ENCODE data around the gene SCRN2.

The SCRN2 gene

GRCh38 chr17:47803751-47804150 is 37.3 kb downstream of the SCRN2 start:
- TF ChIP-seq, protein P1, sequence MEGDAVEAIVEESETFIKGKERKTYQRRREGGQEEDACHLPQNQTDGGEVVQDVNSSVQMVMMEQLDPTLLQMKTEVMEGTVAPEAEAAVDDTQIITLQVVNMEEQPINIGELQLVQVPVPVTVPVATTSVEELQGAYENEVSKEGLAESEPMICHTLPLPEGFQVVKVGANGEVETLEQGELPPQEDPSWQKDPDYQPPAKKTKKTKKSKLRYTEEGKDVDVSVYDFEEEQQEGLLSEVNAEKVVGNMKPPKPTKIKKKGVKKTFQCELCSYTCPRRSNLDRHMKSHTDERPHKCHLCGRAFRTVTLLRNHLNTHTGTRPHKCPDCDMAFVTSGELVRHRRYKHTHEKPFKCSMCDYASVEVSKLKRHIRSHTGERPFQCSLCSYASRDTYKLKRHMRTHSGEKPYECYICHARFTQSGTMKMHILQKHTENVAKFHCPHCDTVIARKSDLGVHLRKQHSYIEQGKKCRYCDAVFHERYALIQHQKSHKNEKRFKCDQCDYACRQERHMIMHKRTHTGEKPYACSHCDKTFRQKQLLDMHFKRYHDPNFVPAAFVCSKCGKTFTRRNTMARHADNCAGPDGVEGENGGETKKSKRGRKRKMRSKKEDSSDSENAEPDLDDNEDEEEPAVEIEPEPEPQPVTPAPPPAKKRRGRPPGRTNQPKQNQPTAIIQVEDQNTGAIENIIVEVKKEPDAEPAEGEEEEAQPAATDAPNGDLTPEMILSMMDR (IDR thresholded peaks at IDR 0.05; ENCODE audit: low read depth, low read length) = no peak
- H3K4me3 ChIP-seq (ENCODE audit: low read depth, low read length) = no peak overlapping the region

GRCh38 chr17:47803201-47803600 is 37.9 kb downstream of the SCRN2 start:
- no peak overlapping the region for H3K4me3 ChIP-seq (ENCODE audit: low read depth, low read length)
- TF ChIP-seq, protein P1 (IDR thresholded peaks at IDR 0.05; ENCODE audit: low read depth, low read length) = no peak

- TF ChIP-seq, protein P1 (IDR thresholded peaks at IDR 0.05; ENCODE audit: low read depth, low read length) = peak; percentile 58
- no peak overlapping the region for H3K4me3 ChIP-seq (ENCODE audit: low read depth, low read length)
Measured at GRCh38 chr17:47802341-47803022, 38.6 kb downstream of the SCRN2 start.

- no peak overlapping the region for H3K4me3 ChIP-seq (ENCODE audit: low read depth, low read length)
- TF ChIP-seq, protein P1 (IDR thresholded peaks at IDR 0.05; ENCODE audit: low read depth, low read length) = no peak
Measured at GRCh38 chr17:47801906-47802305, 39.2 kb downstream of the SCRN2 start.

- TF ChIP-seq, protein P1 (IDR thresholded peaks at IDR 0.05; ENCODE audit: low read depth, low read length) = no peak
- no peak overlapping the region for H3K4me3 ChIP-seq (ENCODE audit: low read depth, low read length)
Measured at GRCh38 chr17:47801176-47801765, 39.8 kb downstream of the SCRN2 start.

GRCh38 chr17:47800686-47801085 is 40.4 kb downstream of the SCRN2 start:
- TF ChIP-seq, protein P1 (IDR thresholded peaks at IDR 0.05; ENCODE audit: low read depth, low read length) = no peak
- H3K4me3 ChIP-seq (ENCODE audit: low read depth, low read length) = no peak overlapping the region

DNA sequence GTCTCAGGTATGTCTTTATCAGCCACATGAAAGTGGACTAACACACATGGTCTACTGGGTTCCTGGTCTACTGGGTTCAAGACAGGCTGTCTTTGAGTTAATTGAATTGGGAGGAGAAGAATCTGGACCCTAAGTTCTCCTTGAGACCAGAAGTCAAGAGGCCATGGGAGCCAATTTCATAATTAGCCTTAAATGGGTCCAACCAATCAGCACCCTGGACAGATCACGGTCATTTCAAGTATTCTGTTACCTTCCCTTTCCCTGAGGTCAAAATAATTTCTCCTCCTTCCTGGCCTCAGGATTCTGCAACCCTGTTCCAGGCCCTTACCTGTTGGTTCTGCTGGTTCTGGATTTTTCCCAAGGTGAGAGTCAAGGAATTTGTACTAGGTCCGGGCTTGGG is 43.3 kb downstream of the SCRN2 start:
- TF ChIP-seq, protein P1 (IDR thresholded peaks at IDR 0.05; ENCODE audit: low read depth, low read length) = no peak
- no peak overlapping the region for H3K4me3 ChIP-seq (ENCODE audit: low read depth, low read length)

All from WI38 (cell line).